Lung (tissue), 12 donors: ENCODE results near the gene SMARCAL1. TPM values are rescaled to one million over a fixed set of nuclear protein-coding genes. Genes with fewer than 3 reads are reported as not detected.

Experiments used
- ATAC-seq: fragments of 200-7000 bp; cut with Tn5 transposase; one replicate; pipeline ENCODE4 v1.9.1; 2020; ENCODE audit warnings: moderate number of reproducible peaks; ENCODE audit not compliant: insufficient read depth, low FRiP score
- DNase-seq, 3 donors: peaks; one replicate each; pipeline ENCODE4 v3.0.0-alpha.2; 2013 to 2017
- H3K27ac ChIP-seq, 2 donors: one replicate each; pipeline ENCODE4 v1.5.1; 2013; ENCODE audit warnings: mild to moderate bottlenecking in 2 of 2, moderate library complexity in 2 of 2, control low read depth in 1 of 2, inconsistent platforms in 1 of 2, low read depth in 1 of 2, low read length in 1 of 2
- H3K27me3 ChIP-seq, 3 donors: one replicate each; pipeline ENCODE4 v1.5.1; 2013; ENCODE audit warnings: low read length in 2 of 3; ENCODE audit not compliant: control insufficient read depth in 3 of 3, insufficient read depth in 3 of 3
- H3K36me3 ChIP-seq, 4 donors: one replicate each; pipeline ENCODE4 v1.5.1; 2013; ENCODE audit warnings: low read length in 4 of 4, mild to moderate bottlenecking in 1 of 4, moderate library complexity in 1 of 4; ENCODE audit not compliant: control insufficient read depth in 4 of 4, insufficient read depth in 4 of 4
- H3K4me1 ChIP-seq, 5 donors: one replicate each; pipeline ENCODE4 v1.5.1; 2013; ENCODE audit warnings: low read length in 5 of 5, mild to moderate bottlenecking in 2 of 5, moderate library complexity in 1 of 5; ENCODE audit not compliant: control insufficient read depth in 5 of 5, insufficient read depth in 5 of 5
- H3K4me3 ChIP-seq: one replicate; pipeline ENCODE4 v1.5.1; 2013; ENCODE audit warnings: mild to moderate bottlenecking, control low read depth, moderate library complexity
- H3K9ac ChIP-seq, 2 donors: one replicate each; pipeline ENCODE4 v1.5.1; 2013; ENCODE audit warnings: low read length in 2 of 2, control low read depth in 1 of 2; ENCODE audit not compliant: insufficient read depth in 1 of 2
- H3K9me3 ChIP-seq, 4 donors: one replicate each; pipeline ENCODE4 v1.5.1; 2013; ENCODE audit warnings: low read length in 3 of 4, mild to moderate bottlenecking in 1 of 4, moderate library complexity in 1 of 4; ENCODE audit not compliant: control insufficient read depth in 4 of 4, insufficient read depth in 3 of 4
- WGBS, 2 donors: extraction: QIAGEN DNeasy Blood & Tissue Kit; methylation state at CpG; one replicate each; pipeline ENCODE4 v1.1.7; 2013; 5-methylcytosine and 5-hydroxymethylcytosine counted together
- polyA plus RNA-seq, 2 donors: library from polyadenylated mRNA; stranded (reverse); fragments of 200-250 nt; gene quantifications; one replicate each; pipeline ENCODE4 v1.2.1, GENCODE V29; 2013
- total RNA-seq, 2 donors: library from RNA; depleted of rRNA in 1 of 2; stranded (reverse); fragments of >200 nt in 1 of 2; gene quantifications; one replicate each; pipeline ENCODE4 v1.2.1, GENCODE V29; 2014 to 2021
- TF ChIP-seq, protein P1 (sequence below): IDR thresholded peaks from 2 replicates; pipeline ENCODE4 v1.5.1; 2012; ENCODE audit warnings: mild to moderate bottlenecking; ENCODE audit errors: control extremely low read depth, extremely low read depth
- donor health status: control.
- donor health status: control.
- donor health status: Bipolar disorder and iron deficiency.
- donor health status: healthy.
- donor health status: DM: yes; HTN: yes; CAD: no.

The SMARCAL1 gene
- total and polyA plus RNA-seq, 4 donors = 5.2 to 28.6 (median 13.5) TPM

DNA sequence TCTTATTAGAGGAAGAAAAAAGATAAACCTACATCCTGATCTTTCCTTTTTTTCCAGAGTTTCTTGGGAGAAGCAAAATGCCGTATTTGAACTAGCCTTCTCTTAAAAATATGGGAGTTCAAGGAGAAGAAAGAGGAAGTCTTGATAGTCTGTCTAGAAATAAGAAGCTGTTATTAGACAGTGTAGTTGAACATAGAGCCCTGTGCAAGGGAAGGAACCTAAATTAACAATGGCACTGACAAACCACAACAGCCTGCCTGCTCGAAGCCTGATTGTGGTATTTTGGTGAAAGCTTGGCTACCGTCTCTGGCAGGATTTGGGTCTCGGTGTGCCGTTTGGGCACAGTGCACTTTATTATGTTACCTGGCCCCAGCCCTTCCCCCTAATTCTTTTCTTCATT, 17.1 kb downstream of the SMARCAL1 start:
- TF ChIP-seq, protein P1, sequence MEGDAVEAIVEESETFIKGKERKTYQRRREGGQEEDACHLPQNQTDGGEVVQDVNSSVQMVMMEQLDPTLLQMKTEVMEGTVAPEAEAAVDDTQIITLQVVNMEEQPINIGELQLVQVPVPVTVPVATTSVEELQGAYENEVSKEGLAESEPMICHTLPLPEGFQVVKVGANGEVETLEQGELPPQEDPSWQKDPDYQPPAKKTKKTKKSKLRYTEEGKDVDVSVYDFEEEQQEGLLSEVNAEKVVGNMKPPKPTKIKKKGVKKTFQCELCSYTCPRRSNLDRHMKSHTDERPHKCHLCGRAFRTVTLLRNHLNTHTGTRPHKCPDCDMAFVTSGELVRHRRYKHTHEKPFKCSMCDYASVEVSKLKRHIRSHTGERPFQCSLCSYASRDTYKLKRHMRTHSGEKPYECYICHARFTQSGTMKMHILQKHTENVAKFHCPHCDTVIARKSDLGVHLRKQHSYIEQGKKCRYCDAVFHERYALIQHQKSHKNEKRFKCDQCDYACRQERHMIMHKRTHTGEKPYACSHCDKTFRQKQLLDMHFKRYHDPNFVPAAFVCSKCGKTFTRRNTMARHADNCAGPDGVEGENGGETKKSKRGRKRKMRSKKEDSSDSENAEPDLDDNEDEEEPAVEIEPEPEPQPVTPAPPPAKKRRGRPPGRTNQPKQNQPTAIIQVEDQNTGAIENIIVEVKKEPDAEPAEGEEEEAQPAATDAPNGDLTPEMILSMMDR = no peak
- WGBS, 2 donors = 30 to 78% methylated on average over 5 of the region's 5 CpGs
- peaks cover 41 to 53% (median 48%) of the 10 kb centered on the region in 4 donors for H3K36me3 ChIP-seq
- no peak for DNase-seq
- no peak for ATAC-seq
- no peak overlapping the region for H3K9ac ChIP-seq
- H3K4me1 ChIP-seq = no peaks in the 10 kb centered on the region
- H3K9me3 ChIP-seq = peaks cover 0 to 8% (median 2%) of the 10 kb centered on the region in 4 donors
- H3K27me3 ChIP-seq = no peaks in the 10 kb centered on the region
- no peak overlapping the region for H3K4me3 ChIP-seq
- no peak overlapping the region for H3K27ac ChIP-seq

DNA sequence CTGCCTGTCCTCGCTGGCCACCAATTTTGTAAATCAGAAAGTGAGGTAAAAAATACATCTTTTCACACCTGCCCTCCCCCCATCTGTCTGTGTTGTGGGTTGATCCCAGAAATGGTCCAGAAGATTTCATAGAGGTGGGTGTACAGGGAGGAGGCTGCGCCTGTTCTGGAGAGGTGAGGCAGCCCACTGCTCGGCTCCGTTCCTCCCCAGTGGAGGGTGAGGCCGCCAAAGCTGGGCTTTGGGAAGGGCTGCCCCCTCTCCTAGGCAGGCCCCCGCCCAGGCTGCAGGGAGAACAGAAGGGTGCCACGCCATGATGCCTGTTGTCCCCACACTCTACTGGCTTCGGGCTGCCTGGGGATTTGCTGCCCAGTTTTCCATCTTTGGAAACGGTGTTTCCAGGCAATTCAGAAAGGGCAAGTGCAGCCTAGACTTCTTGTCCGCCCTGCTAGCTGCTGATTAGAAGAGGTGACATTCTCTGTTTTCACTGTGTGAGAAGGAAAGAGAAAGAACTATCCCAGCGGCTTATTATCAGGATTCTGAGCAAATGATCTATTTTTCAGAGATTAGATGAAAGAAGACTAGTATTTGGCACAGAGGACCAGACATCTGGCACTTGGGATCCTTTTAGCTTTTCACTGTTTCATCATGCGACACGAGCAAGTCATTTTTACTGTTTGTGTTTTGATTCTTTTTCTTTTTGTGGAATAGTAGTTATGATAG, 18.7 kb downstream of the SMARCAL1 start:
- Histone ChIP-seq H3K27me3 (no peaks in the 10 kb centered on the region), H3K4me1 (no peaks in the 10 kb centered on the region), H3K4me3 (no peak overlapping the region), H3K9ac (no peak overlapping the region), H3K27ac (no peak overlapping the region), H3K9me3 (no peaks in the 10 kb centered on the region), H3K36me3 (peaks cover 34 to 41% (median 40%) of the 10 kb centered on the region in 4 donors)
- WGBS, 2 donors = 90 to 95% methylated on average over 12 to 13 of the region's 13 CpGs
- TF ChIP-seq, protein P1 = no peak
- DNase-seq (peak in 1 of 3 donors; percentile 14), ATAC-seq (no peak)

DNA sequence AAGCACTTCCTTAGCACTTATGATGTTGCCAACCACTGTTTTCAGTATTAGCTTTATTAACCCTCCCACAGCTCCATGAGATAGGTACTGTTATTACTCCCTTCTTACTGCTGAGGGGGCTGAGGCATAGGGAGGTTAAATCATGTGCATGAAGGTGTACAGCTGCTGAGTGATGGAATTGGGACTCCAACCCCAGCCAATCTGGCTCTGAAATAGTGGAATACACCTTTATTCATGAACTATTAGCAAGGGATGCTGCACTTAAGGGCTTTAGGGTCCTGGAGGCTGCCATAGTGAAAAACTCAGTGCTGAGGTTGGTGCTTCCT, 19.2 kb downstream of the SMARCAL1 start:
- no peak for DNase-seq
- TF ChIP-seq, protein P1 = no peak
- H3K4me3 ChIP-seq = no peak overlapping the region

DNA sequence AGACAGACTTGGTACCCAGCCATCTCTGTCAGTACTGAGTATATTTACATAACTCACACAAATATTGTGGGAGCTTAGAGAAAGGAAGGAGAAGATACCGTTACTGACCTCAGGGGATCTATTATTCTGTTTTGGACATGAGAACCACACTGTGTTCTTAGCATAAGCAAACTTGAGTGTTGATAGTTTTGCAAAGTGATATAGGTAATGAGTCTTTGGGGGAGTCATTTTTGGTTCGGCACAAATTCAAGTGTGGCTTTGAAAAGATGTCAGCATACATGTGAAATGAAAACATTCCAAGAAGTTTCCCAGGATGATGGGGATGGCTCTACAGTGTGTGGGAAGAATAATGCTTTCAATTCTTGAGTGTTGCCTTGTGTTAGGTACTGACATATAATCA, 24.1 kb downstream of the SMARCAL1 start:
- 76 to 87% methylated on average over 2 of the region's 2 CpGs for WGBS, 2 donors
- peaks cover 27 to 49% (median 36%) of the 10 kb centered on the region in 4 donors for H3K36me3 ChIP-seq

More for the DNA sequence above, 19.2 kb downstream of the SMARCAL1 start:
- H3K9me3 ChIP-seq = no peaks in the 10 kb centered on the region
- H3K4me1 ChIP-seq = no peaks in the 10 kb centered on the region
- H3K27ac ChIP-seq = no peak overlapping the region
- H3K27me3 ChIP-seq = no peaks in the 10 kb centered on the region
- H3K36me3 ChIP-seq = peaks cover 37 to 43% (median 40%) of the 10 kb centered on the region in 4 donors
- H3K9ac ChIP-seq = no peak overlapping the region
- ATAC-seq = no peak

More for the DNA sequence above, 24.1 kb downstream of the SMARCAL1 start:
- H3K27me3 ChIP-seq = no peaks in the 10 kb centered on the region
- no peak overlapping the region for H3K27ac ChIP-seq
- no peak overlapping the region for H3K9ac ChIP-seq
- ATAC-seq = no peak
- H3K4me1 ChIP-seq = no peaks in the 10 kb centered on the region
- H3K9me3 ChIP-seq = peaks cover 0 to 2% (median 0%) of the 10 kb centered on the region in 4 donors
- TF ChIP-seq, protein P1 = no peak
- DNase-seq = no peak
- no peak overlapping the region for H3K4me3 ChIP-seq
